ENCODE measurements around the gene ZCRB1.

Gene ZCRB1

GRCh38 chr12:42299392-42300308 is 26.2 kb downstream of the ZCRB1 start:
- Mint-ChIP-seq H3K36me3 (ENCODE audit: low read depth) (no peaks in the 10 kb centered on the region), H3K27me3 (ENCODE audit: low read depth, poor library complexity) (peaks cover 3% of the 10 kb centered on the region), H3K4me1 (no peaks in the 10 kb centered on the region), H3K27ac (no peak overlapping the region), H3K4me3 (no peak overlapping the region), H3K9me3 (peaks cover 3% of the 10 kb centered on the region)
- no peak for TF ChIP-seq CTCF (IDR thresholded peaks at IDR 0.05)
- DNase-seq: no peak

- Mint-ChIP-seq H3K36me3 (ENCODE audit: low read depth) (no peaks in the 10 kb centered on the region), H3K27me3 (ENCODE audit: low read depth, poor library complexity) (peaks cover 3% of the 10 kb centered on the region), H3K4me3 (no peak overlapping the region), H3K4me1 (no peaks in the 10 kb centered on the region), H3K9me3 (peaks cover 3% of the 10 kb centered on the region), H3K27ac (no peak overlapping the region)
- DNase-seq: no peak
- TF ChIP-seq CTCF (IDR thresholded peaks at IDR 0.05): no peak
These were observed 27.0 kb downstream of the ZCRB1 start for GRCh38 chr12:42298887-42299286.

GRCh38 chr12:42296503-42297109 is 29.3 kb downstream of the ZCRB1 start:
- no peaks in the 10 kb centered on the region for H3K36me3 Mint-ChIP-seq (ENCODE audit: low read depth)

GRCh38 chr12:42291680-42292079 is 34.2 kb downstream of the ZCRB1 start:
- H3K27me3 Mint-ChIP-seq (ENCODE audit: low read depth, poor library complexity): peaks cover 6% of the 10 kb centered on the region
- H3K4me3 Mint-ChIP-seq: no peak overlapping the region
- no peaks in the 10 kb centered on the region for H3K36me3 Mint-ChIP-seq (ENCODE audit: low read depth)
- H3K27ac Mint-ChIP-seq: no peak overlapping the region
- no peak for TF ChIP-seq CTCF (IDR thresholded peaks at IDR 0.05)
- peaks cover 5% of the 10 kb centered on the region for H3K4me1 Mint-ChIP-seq
- H3K9me3 Mint-ChIP-seq: peaks cover 2% of the 10 kb centered on the region
- no peak for DNase-seq

More at GRCh38 chr12:42296503-42297109, 29.3 kb downstream of the ZCRB1 start:
- no peaks in the 10 kb centered on the region for H3K4me1 Mint-ChIP-seq
- peaks cover 3% of the 10 kb centered on the region for H3K9me3 Mint-ChIP-seq
- H3K4me3 Mint-ChIP-seq: no peak overlapping the region
- peak; percentile 33 for TF ChIP-seq CTCF (IDR thresholded peaks at IDR 0.05)
- no peak for DNase-seq
- H3K27me3 Mint-ChIP-seq (ENCODE audit: low read depth, poor library complexity): peaks cover 3% of the 10 kb centered on the region
- no peak overlapping the region for H3K27ac Mint-ChIP-seq

- Mint-ChIP-seq H3K4me1 (peaks cover 5% of the 10 kb centered on the region), H3K36me3 (ENCODE audit: low read depth) (no peaks in the 10 kb centered on the region), H3K4me3 (no peak overlapping the region), H3K27ac (no peak overlapping the region), H3K27me3 (ENCODE audit: low read depth, poor library complexity) (peaks cover 6% of the 10 kb centered on the region), H3K9me3 (no peaks in the 10 kb centered on the region)
- no peak for TF ChIP-seq CTCF (IDR thresholded peaks at IDR 0.05)
- no peak for DNase-seq
These were observed 37.4 kb downstream of the ZCRB1 start for GRCh38 chr12:42288544-42288943.

All from nephron progenitor cell (in vitro differentiated cells).